ENCODE results near the gene PSAP.

PSAP gene

DNA sequence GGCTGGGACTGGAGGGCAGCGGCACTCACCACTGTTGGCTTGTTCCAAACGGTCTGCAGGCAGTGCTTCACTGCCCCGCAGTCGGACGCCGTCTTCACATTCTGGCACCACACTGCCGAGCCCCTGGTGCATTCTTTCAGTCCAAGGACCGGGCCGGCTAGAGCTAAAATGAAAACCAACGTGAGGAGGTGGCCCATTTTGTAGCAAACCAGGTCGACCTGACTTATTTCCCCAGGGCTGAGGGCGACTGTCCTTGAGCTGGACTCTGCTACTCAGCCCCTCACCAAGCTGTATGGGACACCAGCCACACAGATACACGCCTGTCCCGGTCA, 16.7 kb downstream of the PSAP start:
- FAIRE-seq: no peak
- TF ChIP-seq, protein P1, sequence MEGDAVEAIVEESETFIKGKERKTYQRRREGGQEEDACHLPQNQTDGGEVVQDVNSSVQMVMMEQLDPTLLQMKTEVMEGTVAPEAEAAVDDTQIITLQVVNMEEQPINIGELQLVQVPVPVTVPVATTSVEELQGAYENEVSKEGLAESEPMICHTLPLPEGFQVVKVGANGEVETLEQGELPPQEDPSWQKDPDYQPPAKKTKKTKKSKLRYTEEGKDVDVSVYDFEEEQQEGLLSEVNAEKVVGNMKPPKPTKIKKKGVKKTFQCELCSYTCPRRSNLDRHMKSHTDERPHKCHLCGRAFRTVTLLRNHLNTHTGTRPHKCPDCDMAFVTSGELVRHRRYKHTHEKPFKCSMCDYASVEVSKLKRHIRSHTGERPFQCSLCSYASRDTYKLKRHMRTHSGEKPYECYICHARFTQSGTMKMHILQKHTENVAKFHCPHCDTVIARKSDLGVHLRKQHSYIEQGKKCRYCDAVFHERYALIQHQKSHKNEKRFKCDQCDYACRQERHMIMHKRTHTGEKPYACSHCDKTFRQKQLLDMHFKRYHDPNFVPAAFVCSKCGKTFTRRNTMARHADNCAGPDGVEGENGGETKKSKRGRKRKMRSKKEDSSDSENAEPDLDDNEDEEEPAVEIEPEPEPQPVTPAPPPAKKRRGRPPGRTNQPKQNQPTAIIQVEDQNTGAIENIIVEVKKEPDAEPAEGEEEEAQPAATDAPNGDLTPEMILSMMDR (IDR thresholded peaks at IDR 0.05; ENCODE audit: insufficient read depth, missing control alignments): no peak
- no peak for DNase-seq (ENCODE audit: insufficient read length, low spot score)

DNA sequence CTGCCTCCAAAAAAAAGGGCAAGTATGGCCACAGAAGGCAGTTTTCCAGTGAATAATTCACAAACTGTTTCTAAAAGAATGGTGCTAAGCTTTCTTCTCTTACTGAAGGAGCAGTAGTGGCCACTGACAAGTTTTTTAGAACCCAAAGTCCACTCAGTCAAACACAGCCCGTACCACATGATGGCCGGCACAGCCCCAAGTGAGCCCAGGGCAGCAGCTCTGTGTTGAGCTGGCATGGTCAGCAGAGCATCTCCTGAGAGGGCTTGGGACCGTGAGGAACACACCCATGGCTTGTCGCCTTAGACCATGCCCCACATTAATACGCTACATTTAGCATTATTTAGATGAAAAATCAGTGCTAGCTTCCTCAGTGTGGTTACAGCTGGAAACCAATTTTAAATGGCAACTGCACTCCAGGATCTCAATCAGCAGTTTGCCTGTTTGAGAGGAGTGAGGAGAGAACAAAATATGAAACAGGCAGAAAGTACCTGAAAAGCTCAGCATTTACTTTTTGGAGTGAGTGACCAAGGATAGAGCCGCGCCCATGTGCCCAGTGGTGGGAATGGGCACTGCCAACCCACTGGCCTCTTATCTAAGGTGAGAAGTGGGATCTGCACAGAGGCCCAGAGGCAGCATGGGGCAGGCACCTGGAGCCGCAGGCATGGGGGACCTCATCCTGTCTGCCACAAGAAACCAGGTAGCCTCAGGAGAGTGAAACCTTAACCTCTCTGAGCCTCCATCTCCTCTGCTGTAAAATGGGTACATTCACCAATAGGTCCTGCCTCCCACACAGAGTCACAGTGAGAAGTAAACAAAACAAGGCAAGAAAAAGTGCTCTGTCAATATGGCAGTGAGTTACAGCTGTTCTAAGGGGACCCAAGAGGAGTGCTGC, 17.4 kb downstream of the PSAP start:
- TF ChIP-seq, protein P1 (IDR thresholded peaks at IDR 0.05; ENCODE audit: insufficient read depth, missing control alignments): no peak
- no peak for FAIRE-seq
- no peak for DNase-seq (ENCODE audit: insufficient read length, low spot score)

DNA sequence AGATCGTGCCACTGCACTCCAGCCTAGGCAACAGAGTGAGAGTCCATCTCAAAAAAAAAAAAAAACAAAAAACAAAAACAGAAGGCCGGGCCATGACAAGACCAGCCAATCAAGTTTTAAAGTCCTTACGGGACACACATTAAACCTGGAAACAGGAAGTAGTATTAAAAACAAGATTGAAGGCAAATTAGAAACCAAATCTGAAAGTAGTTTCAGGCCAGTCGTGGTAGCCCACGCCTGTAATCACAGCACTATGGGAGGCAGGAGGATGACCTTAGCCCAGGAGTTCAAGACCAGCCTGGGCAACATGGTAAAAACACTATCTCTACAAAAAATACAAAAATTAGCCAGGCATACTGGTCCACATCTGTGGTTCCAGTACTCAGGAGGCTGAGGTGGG, 18.1 kb downstream of the PSAP start:
- TF ChIP-seq, protein P1 (IDR thresholded peaks at IDR 0.05; ENCODE audit: insufficient read depth, missing control alignments): no peak
- DNase-seq (ENCODE audit: insufficient read length, low spot score) (no peak), FAIRE-seq (no peak)

DNA sequence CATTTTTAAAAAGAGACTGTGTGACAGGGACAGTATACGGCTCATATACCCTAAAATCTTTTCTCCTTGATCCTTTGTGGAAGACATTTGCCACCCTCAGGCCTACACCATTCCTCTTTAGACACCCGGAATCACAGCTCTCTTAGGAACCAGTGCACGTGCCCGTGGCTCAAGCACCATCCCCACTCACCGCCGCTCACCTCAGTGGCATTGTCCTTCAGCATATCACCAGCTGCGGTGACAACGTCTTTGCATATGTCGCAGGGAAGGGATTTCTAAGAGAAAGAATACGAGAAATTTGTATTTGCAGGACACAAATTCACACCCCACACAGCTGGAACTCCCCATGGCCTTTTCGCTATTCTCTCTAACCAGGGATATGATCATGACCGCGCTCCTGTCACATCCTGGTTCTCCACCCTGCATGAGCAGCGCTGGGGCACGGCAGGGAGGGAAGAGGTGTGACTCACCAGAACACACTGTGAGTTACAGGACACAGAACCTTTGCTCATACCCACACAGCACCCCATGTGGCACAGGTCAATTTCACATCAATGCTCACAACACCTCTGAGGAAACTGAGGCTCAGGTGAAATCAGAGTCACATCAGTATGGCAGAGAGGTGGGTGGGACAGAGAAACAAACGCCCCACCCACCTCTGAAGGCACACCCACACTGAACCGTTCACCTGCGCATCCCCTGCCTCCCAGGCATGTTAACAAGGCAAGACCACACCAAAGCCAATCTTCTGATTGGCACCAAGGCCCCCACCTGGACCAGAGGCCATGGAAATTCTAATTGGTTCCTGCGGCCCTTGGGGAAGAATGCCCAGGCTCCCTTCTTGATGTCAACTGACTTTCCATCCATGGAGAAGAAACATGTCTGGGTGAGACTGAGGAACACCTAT, 19.2 kb downstream of the PSAP start:
- TF ChIP-seq, protein P1 (IDR thresholded peaks at IDR 0.05; ENCODE audit: insufficient read depth, missing control alignments): no peak
- no peak for DNase-seq (ENCODE audit: insufficient read length, low spot score)
- FAIRE-seq: no peak

DNA sequence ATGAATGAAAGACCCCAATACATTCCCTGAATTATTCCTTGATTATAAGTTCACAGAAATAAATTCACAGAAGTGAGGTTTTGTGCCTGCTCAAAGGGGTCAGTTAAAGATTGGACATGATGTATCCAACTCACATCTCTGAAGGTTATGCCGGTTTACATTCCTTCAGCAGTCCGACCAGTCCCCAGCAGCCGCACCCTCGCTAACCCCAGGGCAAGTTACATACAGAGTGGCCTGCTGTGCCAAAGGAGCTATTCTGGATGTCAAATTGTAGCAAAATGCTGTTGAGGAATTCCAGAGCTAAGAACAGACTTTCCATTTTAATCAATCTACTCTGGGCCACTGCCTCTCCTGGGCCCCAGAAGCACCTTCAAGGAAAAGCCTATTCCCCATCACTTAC, 20.3 kb downstream of the PSAP start:
- DNase-seq (ENCODE audit: insufficient read length, low spot score) (no peak), FAIRE-seq (no peak)
- TF ChIP-seq, protein P1 (IDR thresholded peaks at IDR 0.05; ENCODE audit: insufficient read depth, missing control alignments): no peak

DNA sequence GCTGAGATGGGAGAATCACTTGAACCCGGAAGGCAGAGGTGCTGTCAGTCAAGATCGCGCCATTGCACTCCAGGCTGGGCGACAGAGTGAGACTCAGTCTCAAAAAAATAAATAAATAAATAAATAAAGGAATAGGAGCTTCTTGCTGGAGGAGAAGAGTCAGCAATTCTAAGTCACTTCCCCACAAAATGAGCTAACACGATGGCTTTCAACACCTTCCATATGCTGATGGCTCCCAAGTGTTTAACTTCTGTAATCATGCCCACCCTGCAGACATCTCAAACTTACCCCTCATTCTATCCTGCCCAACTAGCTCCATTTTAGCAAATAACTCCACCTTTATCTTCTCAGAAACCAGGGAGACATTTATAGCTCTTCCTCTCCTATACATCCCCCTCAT, 21.2 kb downstream of the PSAP start:
- no peak for DNase-seq (ENCODE audit: insufficient read length, low spot score)
- no peak for FAIRE-seq
- TF ChIP-seq, protein P1 (IDR thresholded peaks at IDR 0.05; ENCODE audit: insufficient read depth, missing control alignments): no peak
